ENCODE results near the gene RNF26.

RNF26 gene

DNA sequence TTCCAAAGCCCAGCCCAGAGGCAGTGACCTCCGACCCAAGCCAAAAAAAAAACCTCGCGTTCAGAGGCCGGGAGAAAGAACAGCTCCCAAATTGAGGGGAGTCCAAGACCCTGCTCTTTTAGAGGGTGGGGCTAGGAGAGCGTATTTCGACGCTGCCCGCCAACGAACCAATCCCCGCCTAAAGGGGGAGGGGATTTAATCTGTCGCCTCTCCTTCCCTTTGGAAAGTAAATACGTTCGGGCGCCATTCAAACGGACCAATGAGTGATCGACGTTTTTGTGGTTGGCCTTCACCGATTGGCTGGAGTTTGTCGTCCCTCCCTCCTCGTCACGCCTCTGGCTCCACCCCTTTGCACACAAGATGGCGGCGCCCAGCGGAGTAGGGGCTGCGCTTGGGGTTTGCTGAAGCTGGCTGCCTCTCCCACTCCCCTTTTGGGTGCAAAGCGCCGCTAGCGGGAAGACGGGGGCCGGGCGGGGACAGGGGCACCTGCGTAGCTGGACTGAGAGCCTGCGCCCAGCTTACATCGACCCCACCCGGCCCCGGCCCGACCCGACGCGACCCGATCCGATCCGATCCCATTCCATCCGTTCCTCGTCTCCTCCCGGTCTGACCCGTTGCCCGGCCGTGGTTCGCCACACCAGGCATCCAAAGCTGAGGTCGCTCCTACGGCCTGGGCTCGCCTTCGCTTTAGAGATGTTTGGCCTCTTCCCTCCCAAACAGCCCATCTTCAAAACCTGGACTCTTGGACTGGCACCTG, at the start of gene RNF26:
TSS of gene RNF26 (plus strand) at position 354 of the 757 bp plus-strand sequence. CDS start 596 bp downstream, outside the sequence.
- H3K27ac ChIP-seq (ENCODE audit: low read depth, low read length, poor library complexity, severe bottlenecking): peak within 1 kb of the TSS; percentile 61
- H3K36me3 ChIP-seq (ENCODE audit: insufficient read depth, low read length): no peaks in the 10 kb centered on the region; the same call in 1 of the 2 replicates
- H3K9me2 ChIP-seq (ENCODE audit: low read depth, low read length): no peaks in the 10 kb centered on the region
- no peaks in the 10 kb centered on the region for H3K9me3 ChIP-seq (ENCODE audit: low read length)
- peak within 1 kb of the TSS; percentile 78; the same call in 1 of the 2 replicates for H2AFZ ChIP-seq (ENCODE audit: low read length)
- no peaks in the 10 kb centered on the region for H3F3A ChIP-seq (ENCODE audit: insufficient read depth, low read length)
- H4K20me1 ChIP-seq (ENCODE audit: insufficient read depth, low read length): no peaks in the 10 kb centered on the region
- H3K4me3 ChIP-seq (ENCODE audit: low read depth, low read length, poor library complexity, severe bottlenecking): peak within 1 kb of the TSS; percentile 95
- 0 out of 2 replicates have a peak, but pooled peaks cover 2% of the 10 kb centered on the region for H3K79me2 ChIP-seq (ENCODE audit: insufficient read depth, low read length)
- H3K9ac ChIP-seq (ENCODE audit: low read length): peak within 1 kb of the TSS; percentile 94
- TF ChIP-seq EZH2 (IDR thresholded peaks at IDR 0.05; ENCODE audit: borderline replicate concordance, low read length): no peak
- H3K4me2 ChIP-seq (ENCODE audit: low read length): peak within 1 kb of the TSS; percentile 93
- 0 out of 2 replicates have a peak, but pooled peaks cover 3% of the 10 kb centered on the region for H3K27me3 ChIP-seq (ENCODE audit: insufficient read depth, low read length)
- H3K4me1 ChIP-seq (ENCODE audit: insufficient read depth, low read length, severe bottlenecking): peaks cover 51% of the 10 kb centered on the region

DNA sequence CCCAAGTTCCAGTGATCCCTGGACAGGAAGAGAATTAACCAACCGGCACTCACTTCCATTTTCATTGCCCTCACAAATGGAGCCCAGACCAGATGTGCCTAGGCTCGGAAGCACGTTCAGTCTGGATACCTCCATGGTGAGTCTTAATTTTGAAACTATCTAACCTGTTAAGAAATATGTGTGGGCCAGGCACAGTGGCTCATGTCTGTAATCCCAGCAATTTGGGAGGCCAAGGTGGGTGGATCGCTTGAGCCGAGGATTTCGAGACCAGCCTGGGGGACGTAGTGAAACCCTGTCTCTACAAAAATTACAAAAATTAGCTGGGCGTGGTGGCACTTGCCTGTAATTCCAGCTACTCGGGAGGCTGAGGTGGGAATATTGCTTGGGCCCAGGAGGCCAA, 48.9 kb upstream of the RNF26 start:
- Histone ChIP-seq H3K4me3 (ENCODE audit: low read depth, low read length, poor library complexity, severe bottlenecking) (no peak overlapping the region), H3K27me3 (ENCODE audit: insufficient read depth, low read length) (no peaks in the 10 kb centered on the region), H3F3A (ENCODE audit: insufficient read depth, low read length) (no peaks in the 10 kb centered on the region), H3K4me1 (ENCODE audit: insufficient read depth, low read length, severe bottlenecking) (no peaks in the 10 kb centered on the region), H3K9me3 (ENCODE audit: low read length) (no peaks in the 10 kb centered on the region), H4K20me1 (ENCODE audit: insufficient read depth, low read length) (no peaks in the 10 kb centered on the region), H3K27ac (ENCODE audit: low read depth, low read length, poor library complexity, severe bottlenecking) (no peak overlapping the region), H3K79me2 (ENCODE audit: insufficient read depth, low read length) (no peaks in the 10 kb centered on the region), H2AFZ (ENCODE audit: low read length) (no peak overlapping the region), H3K4me2 (ENCODE audit: low read length) (no peak overlapping the region), H3K9me2 (ENCODE audit: low read depth, low read length) (no peaks in the 10 kb centered on the region), H3K9ac (ENCODE audit: low read length) (no peak overlapping the region), H3K36me3 (ENCODE audit: insufficient read depth, low read length) (peaks cover 52% of the 10 kb centered on the region)
- TF ChIP-seq, protein P1, sequence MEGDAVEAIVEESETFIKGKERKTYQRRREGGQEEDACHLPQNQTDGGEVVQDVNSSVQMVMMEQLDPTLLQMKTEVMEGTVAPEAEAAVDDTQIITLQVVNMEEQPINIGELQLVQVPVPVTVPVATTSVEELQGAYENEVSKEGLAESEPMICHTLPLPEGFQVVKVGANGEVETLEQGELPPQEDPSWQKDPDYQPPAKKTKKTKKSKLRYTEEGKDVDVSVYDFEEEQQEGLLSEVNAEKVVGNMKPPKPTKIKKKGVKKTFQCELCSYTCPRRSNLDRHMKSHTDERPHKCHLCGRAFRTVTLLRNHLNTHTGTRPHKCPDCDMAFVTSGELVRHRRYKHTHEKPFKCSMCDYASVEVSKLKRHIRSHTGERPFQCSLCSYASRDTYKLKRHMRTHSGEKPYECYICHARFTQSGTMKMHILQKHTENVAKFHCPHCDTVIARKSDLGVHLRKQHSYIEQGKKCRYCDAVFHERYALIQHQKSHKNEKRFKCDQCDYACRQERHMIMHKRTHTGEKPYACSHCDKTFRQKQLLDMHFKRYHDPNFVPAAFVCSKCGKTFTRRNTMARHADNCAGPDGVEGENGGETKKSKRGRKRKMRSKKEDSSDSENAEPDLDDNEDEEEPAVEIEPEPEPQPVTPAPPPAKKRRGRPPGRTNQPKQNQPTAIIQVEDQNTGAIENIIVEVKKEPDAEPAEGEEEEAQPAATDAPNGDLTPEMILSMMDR (IDR thresholded peaks at IDR 0.05; ENCODE audit: low read length): no peak
- TF ChIP-seq EZH2 (IDR thresholded peaks at IDR 0.05; ENCODE audit: borderline replicate concordance, low read length): no peak

DNA sequence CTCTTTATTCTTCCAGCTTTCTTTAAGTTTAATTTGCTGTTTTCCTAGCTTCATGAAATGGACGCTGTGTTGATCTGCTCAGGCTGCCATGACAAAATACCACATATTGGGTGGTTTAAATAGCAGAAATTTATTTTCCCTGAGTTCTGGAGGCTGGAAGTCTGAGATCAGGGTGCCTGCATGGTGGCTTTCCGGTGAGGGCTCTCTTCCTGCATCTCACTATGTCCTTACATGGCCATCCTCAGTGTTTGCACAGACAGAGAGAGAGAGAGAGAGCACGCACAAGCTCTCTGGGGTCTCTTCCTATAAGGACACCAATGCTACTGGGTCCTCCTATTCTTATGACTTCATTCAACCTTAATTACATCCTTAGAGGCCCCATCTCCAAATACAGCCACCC, 46.1 kb upstream of the RNF26 start:
- no peak overlapping the region for H3K4me3 ChIP-seq (ENCODE audit: low read depth, low read length, poor library complexity, severe bottlenecking)
- H3K9ac ChIP-seq (ENCODE audit: low read length): no peak overlapping the region
- no peaks in the 10 kb centered on the region for H3K9me3 ChIP-seq (ENCODE audit: low read length)
- no peak overlapping the region for H3K4me2 ChIP-seq (ENCODE audit: low read length)
- no peak overlapping the region for H3K27ac ChIP-seq (ENCODE audit: low read depth, low read length, poor library complexity, severe bottlenecking)
- no peaks in the 10 kb centered on the region for H3K27me3 ChIP-seq (ENCODE audit: insufficient read depth, low read length)
- TF ChIP-seq, protein P1 (IDR thresholded peaks at IDR 0.05; ENCODE audit: low read length): no peak
- no peak for TF ChIP-seq EZH2 (IDR thresholded peaks at IDR 0.05; ENCODE audit: borderline replicate concordance, low read length)
- peaks cover 59% of the 10 kb centered on the region for H3K36me3 ChIP-seq (ENCODE audit: insufficient read depth, low read length)
- no peaks in the 10 kb centered on the region for H3F3A ChIP-seq (ENCODE audit: insufficient read depth, low read length)
- no peak overlapping the region for H2AFZ ChIP-seq (ENCODE audit: low read length)
- no peaks in the 10 kb centered on the region for H3K4me1 ChIP-seq (ENCODE audit: insufficient read depth, low read length, severe bottlenecking)
- no peaks in the 10 kb centered on the region for H4K20me1 ChIP-seq (ENCODE audit: insufficient read depth, low read length)
- H3K79me2 ChIP-seq (ENCODE audit: insufficient read depth, low read length): no peaks in the 10 kb centered on the region
- no peaks in the 10 kb centered on the region for H3K9me2 ChIP-seq (ENCODE audit: low read depth, low read length)

Data from OCI-LY1 (cell line).